GM18498 (cell line): ENCODE measurements around the gene CREB3L2.
"Not testable (repeated sequence)": the region's sequence is repeated elsewhere in the genome, so short reads cannot be mapped to it uniquely, and the experiment has no call there.

Experiments used
- ATAC-seq: cut with Tn5 transposase; IDR thresholded peaks from one replicate; pipeline ENCODE4 v1.9.1; 2021; ENCODE audit warnings: mild to moderate bottlenecking, moderate library complexity; ENCODE audit not compliant: unreplicated experiment

The CREB3L2 gene

GRCh38 chr7:138014686-138015085 is 12.8 kb upstream of the CREB3L2 start:
- ATAC-seq = no peak

GRCh38 chr7:138014201-138014600 is 12.3 kb upstream of the CREB3L2 start:
- not testable (repeated sequence) for ATAC-seq

- ATAC-seq = no peak
Measured at GRCh38 chr7:138009350-138009653, 7.4 kb upstream of the CREB3L2 start.

GRCh38 chr7:138008588-138009349 is 6.9 kb upstream of the CREB3L2 start:
- no peak for ATAC-seq

GRCh38 chr7:138008019-138008587 is 6.2 kb upstream of the CREB3L2 start:
- no peak for ATAC-seq

GRCh38 chr7:138006106-138006505 is 4.2 kb upstream of the CREB3L2 start:
- no peak for ATAC-seq

DNA sequence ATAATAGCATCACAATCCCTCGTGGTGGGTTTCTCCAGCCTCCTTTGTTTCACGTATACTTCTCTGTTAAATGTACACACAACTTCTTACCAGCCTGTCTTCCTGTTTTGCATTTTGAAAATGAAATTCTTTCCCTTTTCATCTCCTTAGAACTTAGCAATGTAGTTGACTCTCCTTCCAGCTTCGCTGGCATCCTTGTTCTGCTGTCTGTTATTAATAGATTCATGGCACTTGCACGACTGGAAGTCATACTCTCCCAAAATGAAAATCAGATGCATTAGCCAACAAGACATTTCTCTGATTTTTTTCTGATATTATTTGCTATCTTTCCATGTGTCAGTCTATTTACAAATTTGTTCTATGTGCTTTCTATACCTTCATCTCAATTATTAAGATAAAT is 3.0 kb upstream of the CREB3L2 start:
- ATAC-seq = no peak

- no peak for ATAC-seq
Measured at GRCh38 chr7:138004046-138004445, 2.2 kb upstream of the CREB3L2 start.

- no peak for ATAC-seq
Measured at GRCh38 chr7:138002828-138003189, 923 bp upstream of the CREB3L2 start.

DNA sequence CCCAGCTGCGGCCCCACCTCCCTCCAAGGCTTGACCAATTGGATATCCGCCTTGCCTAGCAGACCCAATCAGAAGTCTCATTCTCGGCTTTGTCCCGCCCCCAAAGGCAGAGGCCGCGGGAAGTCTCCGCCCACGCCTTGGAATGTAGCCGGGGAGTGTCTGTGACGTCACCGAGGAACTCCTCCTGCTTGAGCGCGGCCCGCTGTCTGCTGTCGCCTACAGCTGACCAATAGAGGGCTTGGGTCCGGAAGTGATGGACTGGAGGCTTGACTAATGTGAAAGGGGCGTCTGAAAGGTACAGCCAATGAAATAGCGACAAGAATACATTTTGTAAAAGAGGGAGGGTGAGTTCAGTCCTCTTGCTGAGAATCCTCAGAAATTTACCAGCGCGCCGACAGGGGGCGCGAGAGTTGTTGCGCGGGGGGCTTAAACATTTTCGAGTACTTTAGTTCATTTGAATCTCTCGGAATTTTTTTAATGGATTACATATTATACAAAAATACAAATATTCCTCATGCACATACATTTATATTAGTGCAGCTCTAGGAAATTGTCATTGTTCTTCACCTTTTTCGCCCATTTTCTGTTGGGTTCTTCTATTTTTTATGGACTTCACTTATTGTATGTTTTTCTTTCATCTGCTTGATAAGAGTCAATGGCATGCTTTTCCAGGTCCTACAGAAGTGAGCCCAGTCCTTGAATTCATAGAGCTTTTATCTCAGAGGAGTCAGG is 376 bp upstream of the CREB3L2 start:
- peak; percentile 96 for ATAC-seq

DNA sequence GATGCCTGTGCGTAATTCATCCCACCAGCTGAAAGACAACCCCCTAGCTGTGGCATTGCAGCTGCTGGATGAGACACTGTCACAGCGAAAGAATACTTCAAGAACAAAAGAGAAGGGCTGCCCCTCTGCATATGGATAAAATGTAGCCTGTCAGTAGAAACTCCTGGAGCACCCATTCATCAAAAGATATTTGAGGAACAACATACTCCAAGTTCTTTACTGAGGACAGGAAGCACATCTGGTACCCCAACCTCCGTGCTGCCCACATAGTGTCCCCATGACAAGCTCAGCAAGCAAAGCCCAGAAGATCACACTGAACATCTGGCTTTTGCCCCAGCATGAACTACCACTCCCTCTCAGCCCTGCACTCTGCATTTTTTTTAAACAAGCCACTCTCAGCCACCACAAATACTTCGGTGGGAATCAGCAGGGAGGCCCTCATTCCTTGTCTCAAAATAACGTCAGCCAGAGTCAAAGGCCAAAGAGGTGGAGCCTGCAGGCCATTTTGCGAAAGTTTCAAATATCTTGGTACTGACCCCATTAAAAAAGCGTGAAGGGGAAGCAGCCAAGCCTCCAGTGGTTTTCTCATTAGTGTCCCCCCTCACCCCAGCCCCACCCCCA is 1.7 kb downstream of the CREB3L2 start:
- no peak for ATAC-seq

DNA sequence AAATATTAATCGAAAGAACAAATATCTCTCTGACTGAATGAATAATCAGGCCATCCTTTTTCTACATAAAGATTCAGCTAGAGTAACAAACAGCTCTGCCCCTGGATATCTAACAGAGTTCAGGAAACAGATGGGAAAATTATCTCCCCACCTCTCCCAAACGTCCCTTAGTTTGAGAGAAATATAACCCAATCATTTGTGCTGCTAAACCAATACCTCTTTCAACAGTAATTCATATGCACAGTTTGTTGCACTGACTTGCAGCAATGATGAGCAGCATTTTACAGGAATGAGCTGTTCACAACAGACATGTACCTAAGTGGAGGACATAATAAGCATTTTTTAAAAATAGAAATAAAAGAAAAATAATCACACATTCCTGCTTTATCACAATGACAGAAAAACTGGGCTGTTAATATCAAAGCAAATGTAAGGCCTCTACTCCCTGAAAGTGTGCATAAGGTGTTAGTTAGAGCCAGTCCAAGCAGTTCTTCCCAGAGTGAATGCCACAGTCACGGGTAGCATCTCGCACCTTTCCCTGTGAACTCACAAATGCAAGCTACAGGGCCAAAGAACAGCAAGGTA is 2.3 kb downstream of the CREB3L2 start:
- ATAC-seq = no peak

DNA sequence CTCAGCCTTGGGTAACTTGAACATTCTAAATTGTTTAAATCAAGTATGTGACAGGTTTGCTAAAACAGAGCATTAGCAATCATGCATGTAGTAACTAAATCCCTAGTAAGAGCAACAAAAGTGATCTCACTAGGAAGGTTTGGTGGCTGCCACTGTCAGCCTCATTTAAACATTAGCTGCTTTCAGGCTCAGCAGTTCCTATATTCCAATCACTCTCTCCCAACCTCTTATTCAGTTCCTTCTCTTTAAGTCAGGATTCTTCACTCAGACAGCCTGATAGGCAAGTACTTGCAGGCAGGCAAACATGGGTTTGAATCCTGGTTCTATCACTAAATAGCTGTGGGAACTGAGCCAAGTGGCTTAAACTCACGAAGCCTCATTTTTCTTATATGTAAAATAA is 3.6 kb downstream of the CREB3L2 start:
- ATAC-seq = no peak

GRCh38 chr7:137996871-137997270 is 5.0 kb downstream of the CREB3L2 start:
- ATAC-seq = no peak

- no peak for ATAC-seq
Measured at GRCh38 chr7:137996386-137996851, 5.5 kb downstream of the CREB3L2 start.

DNA sequence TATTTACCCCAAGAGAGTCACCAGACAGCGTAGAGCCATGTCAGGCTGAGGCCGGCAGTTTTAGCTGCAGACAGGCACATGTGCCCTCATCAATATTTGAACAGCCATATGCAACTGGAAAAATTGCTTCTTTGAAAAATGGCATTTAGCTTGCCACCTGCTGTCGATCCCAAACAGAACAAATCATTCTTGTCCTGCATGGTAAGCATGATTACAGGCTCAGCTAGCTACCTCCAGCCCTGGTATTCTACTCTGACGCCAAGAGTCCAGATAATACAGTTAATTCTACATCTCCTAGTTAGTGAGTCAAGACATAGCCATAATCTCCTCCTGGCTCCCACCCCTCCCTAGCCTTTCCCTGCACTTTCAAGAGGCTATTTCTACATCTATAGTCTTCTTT is 7.7 kb downstream of the CREB3L2 start:
- ATAC-seq = no peak

DNA sequence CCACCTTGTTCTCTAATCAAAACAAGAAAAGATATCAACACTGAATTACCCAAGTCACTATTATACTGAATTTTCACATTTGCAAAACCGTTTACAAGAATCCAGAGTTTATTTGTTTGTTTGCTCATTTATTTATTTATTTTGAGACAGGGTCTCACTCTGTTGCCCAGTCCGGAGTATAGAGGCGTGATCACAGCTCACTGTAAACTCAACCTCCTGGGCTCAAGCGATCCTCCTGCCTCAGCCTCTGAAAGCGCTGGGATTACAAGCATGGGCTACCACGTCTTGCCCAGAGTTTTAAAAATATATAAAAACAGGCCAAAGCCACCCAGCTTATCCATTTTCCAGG is 8.5 kb downstream of the CREB3L2 start:
- ATAC-seq = no peak

GRCh38 chr7:137992550-137993394 is 9.1 kb downstream of the CREB3L2 start:
- ATAC-seq = peak; percentile 54

DNA sequence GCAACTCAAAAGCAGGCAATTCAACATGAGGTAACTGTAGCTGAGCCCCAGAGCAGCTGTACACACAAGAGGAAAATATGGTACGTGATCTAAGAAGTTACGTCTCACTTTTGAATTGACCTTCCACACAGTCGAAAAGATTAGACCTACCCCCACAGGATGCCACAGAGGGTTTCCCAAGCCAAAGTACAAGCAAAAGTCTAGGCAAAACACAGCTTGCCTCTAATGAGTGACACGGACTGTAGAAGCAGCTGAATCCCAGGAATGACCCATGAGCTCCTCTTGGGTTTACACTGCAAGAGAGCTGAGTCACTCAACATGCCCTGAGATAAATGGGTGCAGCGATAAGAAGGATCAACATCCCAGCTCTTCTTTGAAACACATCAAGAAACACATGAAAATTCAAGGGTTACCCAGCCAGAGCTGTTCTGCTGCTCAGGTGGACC is 9.8 kb downstream of the CREB3L2 start:
- ATAC-seq = no peak

DNA sequence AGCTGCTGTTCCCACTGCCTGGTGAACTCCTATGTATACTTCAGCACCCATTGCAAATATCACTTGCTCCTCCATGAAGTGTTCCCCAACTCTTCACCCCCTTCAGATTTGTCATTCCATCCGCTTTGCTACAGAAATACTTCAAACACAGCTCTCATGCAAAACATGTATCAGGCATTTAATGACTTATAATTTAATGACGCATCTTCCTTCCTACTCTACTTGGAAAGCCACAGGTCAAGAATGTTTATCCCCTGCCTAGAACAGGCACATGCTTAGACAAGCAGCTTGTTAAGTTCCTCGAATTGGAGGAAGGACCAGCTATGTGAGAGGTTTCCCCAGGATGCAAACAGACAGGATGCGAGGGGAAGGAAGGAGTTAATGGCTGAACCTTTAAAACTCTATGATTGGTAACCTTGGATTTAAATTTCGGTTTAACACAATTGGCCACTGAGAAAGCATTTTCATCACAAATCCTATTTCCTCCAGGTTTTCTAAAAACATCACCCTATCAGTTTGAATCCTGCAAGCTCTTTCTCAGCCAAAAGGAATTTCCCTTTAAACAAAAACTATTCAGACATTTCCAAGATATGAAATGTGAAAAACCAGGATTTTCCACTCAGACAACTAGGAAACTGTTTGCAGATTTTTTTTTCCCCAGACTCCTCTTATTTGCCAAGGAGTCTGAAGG is 11.5 kb downstream of the CREB3L2 start:
- ATAC-seq = no peak
